DND-41 (cell line): ENCODE results near the gene DSPP.

Experiments used
- ATAC-seq: fragments of 200-7000 bp; cut with Tn5 transposase; 3 replicates; pipeline ENCODE4 v1.9.1; 2021; ENCODE audit warnings: low read depth; ENCODE audit not compliant: insufficient read depth
- DNase-seq: peaks from one replicate; pipeline ENCODE4 v3.0.0-alpha.2; 2020
- H2AFZ ChIP-seq: 2 replicates; pipeline ENCODE4 v1.6.0; 2012; ENCODE audit warnings: low read depth, low read length
- H3K27ac ChIP-seq: 2 replicates; pipeline ENCODE4 v1.5.1; 2012; ENCODE audit warnings: low read length, inconsistent platforms
- H3K27me3 ChIP-seq: fragments of 200-600 bp; sonication (generic); 2 replicates; pipeline ENCODE4 v1.6.0; 2012; ENCODE audit warnings: low read length, mild to moderate bottlenecking, inconsistent platforms; ENCODE audit not compliant: insufficient read depth, poor library complexity
- H3K36me3 ChIP-seq: 2 replicates; pipeline ENCODE4 v1.5.1; 2012; ENCODE audit warnings: low read length, inconsistent platforms; ENCODE audit not compliant: insufficient read depth
- H3K4me1 ChIP-seq: 2 replicates; pipeline ENCODE4 v1.5.1; 2012; ENCODE audit warnings: mild to moderate bottlenecking, low read length; ENCODE audit not compliant: insufficient read depth
- H3K4me2 ChIP-seq: 2 replicates; pipeline ENCODE4 v1.6.0; 2012; ENCODE audit warnings: mild to moderate bottlenecking, moderate library complexity, low read length, inconsistent platforms; ENCODE audit not compliant: insufficient read depth
- H3K4me3 ChIP-seq, 2 experiments: fragments of 200-600 bp in 1 of 2; shearing (Covaris generic) in 1 of 2; 2 replicates each; pipeline ENCODE4 v1.5.1; 2012 to 2016; ENCODE audit warnings: inconsistent platforms in 2 of 2, low read length in 2 of 2, mild to moderate bottlenecking in 2 of 2, low read depth in 1 of 2, moderate library complexity in 1 of 2
- H3K79me2 ChIP-seq: 2 replicates; pipeline ENCODE4 v1.6.0; 2012; ENCODE audit warnings: low read length, inconsistent platforms; ENCODE audit not compliant: insufficient read depth
- H3K9ac ChIP-seq: 2 replicates; pipeline ENCODE4 v1.6.0; 2012; ENCODE audit warnings: low read depth, mild to moderate bottlenecking, inconsistent platforms, low read length, moderate library complexity
- H3K9me3 ChIP-seq: 2 replicates; pipeline ENCODE4 v1.5.1; 2012; ENCODE audit warnings: low read length, moderate library complexity, mild to moderate bottlenecking, inconsistent platforms; ENCODE audit not compliant: insufficient read depth, severe bottlenecking
- H4K20me1 ChIP-seq: 2 replicates; pipeline ENCODE4 v1.6.0; 2012; ENCODE audit warnings: low read length; ENCODE audit not compliant: insufficient read depth
- EZH2 ChIP-seq: IDR thresholded peaks from 3 replicates; pipeline ENCODE4 v1.6.1; 2012; ENCODE audit warnings: borderline replicate concordance, low read depth, mild to moderate bottlenecking, moderate library complexity, low read length, inconsistent platforms; ENCODE audit not compliant: severe bottlenecking
- TF ChIP-seq, protein P1 (sequence below): IDR thresholded peaks from 2 replicates; pipeline ENCODE4 v1.5.1; 2012; ENCODE audit warnings: borderline replicate concordance, low read length, moderate library complexity, mild to moderate bottlenecking; ENCODE audit not compliant: poor library complexity, severe bottlenecking; ENCODE audit errors: extremely low read depth

Gene DSPP

DNA sequence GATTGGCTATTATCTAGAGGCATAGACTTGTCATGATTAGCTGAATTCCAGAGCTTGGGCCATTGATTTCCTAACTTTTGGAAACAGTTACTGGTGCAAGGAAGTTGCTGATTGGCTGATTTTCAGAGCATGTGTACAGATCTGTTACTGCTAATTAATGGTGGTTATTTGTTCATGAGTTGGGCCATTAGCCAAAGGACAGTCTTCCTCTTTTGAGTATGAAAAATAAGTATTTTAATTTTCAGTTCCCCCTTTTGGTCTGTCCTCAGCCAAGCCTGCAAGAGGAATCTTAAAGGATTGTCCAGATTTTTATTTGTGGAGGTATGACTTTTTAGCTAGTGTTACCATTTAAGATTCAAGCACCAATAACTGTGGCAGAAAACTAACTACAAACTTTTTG is 7.0 kb upstream of the DSPP start:
- Histone ChIP-seq H3K27me3 (no peaks in the 10 kb centered on the region), H3K79me2 (no peaks in the 10 kb centered on the region), H3K9me3 (no peaks in the 10 kb centered on the region), H4K20me1 (no peaks in the 10 kb centered on the region), H3K4me1 (no peaks in the 10 kb centered on the region), H3K4me3 (no peak overlapping the region), H3K9ac (no peak overlapping the region), H2AFZ (no peak overlapping the region), H3K36me3 (no peaks in the 10 kb centered on the region), H3K27ac (no peak overlapping the region), H3K4me2 (no peak overlapping the region)
- ATAC-seq = no peak
- TF ChIP-seq, protein P1, sequence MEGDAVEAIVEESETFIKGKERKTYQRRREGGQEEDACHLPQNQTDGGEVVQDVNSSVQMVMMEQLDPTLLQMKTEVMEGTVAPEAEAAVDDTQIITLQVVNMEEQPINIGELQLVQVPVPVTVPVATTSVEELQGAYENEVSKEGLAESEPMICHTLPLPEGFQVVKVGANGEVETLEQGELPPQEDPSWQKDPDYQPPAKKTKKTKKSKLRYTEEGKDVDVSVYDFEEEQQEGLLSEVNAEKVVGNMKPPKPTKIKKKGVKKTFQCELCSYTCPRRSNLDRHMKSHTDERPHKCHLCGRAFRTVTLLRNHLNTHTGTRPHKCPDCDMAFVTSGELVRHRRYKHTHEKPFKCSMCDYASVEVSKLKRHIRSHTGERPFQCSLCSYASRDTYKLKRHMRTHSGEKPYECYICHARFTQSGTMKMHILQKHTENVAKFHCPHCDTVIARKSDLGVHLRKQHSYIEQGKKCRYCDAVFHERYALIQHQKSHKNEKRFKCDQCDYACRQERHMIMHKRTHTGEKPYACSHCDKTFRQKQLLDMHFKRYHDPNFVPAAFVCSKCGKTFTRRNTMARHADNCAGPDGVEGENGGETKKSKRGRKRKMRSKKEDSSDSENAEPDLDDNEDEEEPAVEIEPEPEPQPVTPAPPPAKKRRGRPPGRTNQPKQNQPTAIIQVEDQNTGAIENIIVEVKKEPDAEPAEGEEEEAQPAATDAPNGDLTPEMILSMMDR = no peak
- TF ChIP-seq EZH2 = no peak
- no peak for DNase-seq

GRCh38 chr4:87614292-87614890 is 6.1 kb downstream of the DSPP start:
- Histone ChIP-seq H3K9ac (no peak overlapping the region), H4K20me1 (no peaks in the 10 kb centered on the region), H3K4me1 (no peaks in the 10 kb centered on the region), H2AFZ (no peak overlapping the region), H3K27ac (no peak overlapping the region), H3K4me2 (no peak overlapping the region), H3K27me3 (no peaks in the 10 kb centered on the region), H3K36me3 (no peaks in the 10 kb centered on the region), H3K4me3 (no peak overlapping the region), H3K9me3 (no peaks in the 10 kb centered on the region), H3K79me2 (no peaks in the 10 kb centered on the region)
- TF ChIP-seq, protein P1 = no peak
- no peak for TF ChIP-seq EZH2
- no peak for ATAC-seq
- DNase-seq = no peak

GRCh38 chr4:87616268-87616667 is 7.9 kb downstream of the DSPP start:
- Histone ChIP-seq H3K4me3 (no peak overlapping the region), H3K4me2 (no peak overlapping the region), H3K79me2 (no peaks in the 10 kb centered on the region), H3K9ac (no peak overlapping the region), H4K20me1 (no peaks in the 10 kb centered on the region), H3K27ac (no peak overlapping the region), H3K9me3 (no peaks in the 10 kb centered on the region), H3K36me3 (no peaks in the 10 kb centered on the region), H2AFZ (no peak overlapping the region), H3K27me3 (no peaks in the 10 kb centered on the region), H3K4me1 (no peaks in the 10 kb centered on the region)
- no peak for ATAC-seq
- no peak for TF ChIP-seq EZH2
- TF ChIP-seq, protein P1 = no peak
- no peak for DNase-seq
